Natural killer cell (primary cell): ENCODE results near the gene EXD1. TPM values are rescaled to one million over a fixed set of nuclear protein-coding genes. Genes with fewer than 3 reads are reported as not detected.

Source experiments
- ATAC-seq, 3 donors: fragments of 150-1000 bp in 2 of 3; fragments of 200-7000 bp in 1 of 3; cut with Tn5 transposase; 1 replicate in 1 of 3; 2 replicates in 2 of 3; pipeline ENCODE4 v1.10.0; 2021; ENCODE audit warnings: mild to moderate bottlenecking in 2 of 3, moderate library complexity in 2 of 3
- DNase-seq, 2 donors: peaks; one replicate each; pipeline versions ENCODE4 v3.0.0 to v3.0.0-alpha.2; 2013 to 2021; ENCODE audit warnings: mixed read lengths in 1 of 2
- H3K27ac ChIP-seq: one replicate; pipeline ENCODE4 v1.5.1; 2013; ENCODE audit warnings: mild to moderate bottlenecking, low read length
- H3K27me3 ChIP-seq: one replicate; pipeline ENCODE4 v1.6.1; 2013; ENCODE audit warnings: low read length; ENCODE audit not compliant: control insufficient read depth, insufficient read depth
- H3K36me3 ChIP-seq: one replicate; pipeline ENCODE4 v1.6.1; 2013; ENCODE audit warnings: low read length; ENCODE audit not compliant: control insufficient read depth, insufficient read depth
- H3K4me1 ChIP-seq: one replicate; pipeline ENCODE4 v1.6.1; 2013; ENCODE audit warnings: low read length; ENCODE audit not compliant: control insufficient read depth, insufficient read depth
- H3K4me3 ChIP-seq: one replicate; pipeline ENCODE4 v1.5.1; 2013; ENCODE audit warnings: low read length
- H3K9me3 ChIP-seq: one replicate; pipeline ENCODE4 v1.6.1; 2013; ENCODE audit warnings: low read length; ENCODE audit not compliant: control insufficient read depth, insufficient read depth
- H3K27ac Mint-ChIP-seq, 2 donors: one replicate each; pipeline ENCODE4 v1.8.0; 2022; ENCODE audit warnings: mild to moderate bottlenecking in 2 of 2, mixed read lengths in 2 of 2, moderate library complexity in 1 of 2
- H3K27me3 Mint-ChIP-seq, 2 donors: one replicate each; pipeline ENCODE4 v1.8.0; 2022; ENCODE audit warnings: low read depth in 2 of 2, mixed read lengths in 2 of 2
- H3K36me3 Mint-ChIP-seq: one replicate; pipeline ENCODE4 v1.8.0; 2022; ENCODE audit warnings: mixed read lengths
- H3K4me1 Mint-ChIP-seq, 2 donors: one replicate each; pipeline ENCODE4 v1.8.0; 2022; ENCODE audit warnings: mixed read lengths in 2 of 2
- H3K4me3 Mint-ChIP-seq: one replicate; pipeline ENCODE4 v1.8.0; 2022; ENCODE audit warnings: mild to moderate bottlenecking, moderate library complexity, mixed read lengths
- H3K9me3 Mint-ChIP-seq, 2 donors: one replicate each; pipeline ENCODE4 v1.8.0; 2022; ENCODE audit warnings: mixed read lengths in 2 of 2
- CTCF ChIP-seq: fragments of 200-600 bp; IDR thresholded peaks from one replicate; pipeline ENCODE4 v1.8.0; 2022; ENCODE audit warnings: antibody characterized with exemption
- WGBS: methylation state at CpG from one replicate; pipeline ENCODE4 v1.1.7; 2013; ENCODE audit warnings: missing lambda C conversion rate; ENCODE audit not compliant: insufficient coverage; 5-methylcytosine and 5-hydroxymethylcytosine counted together
- intact Hi-C: fragments of 100-400 bp; cut with micrococcal nuclease; formaldehyde crosslinking; loops from one replicate; pipeline ENCODE4 v1.14.2; 2022
- total RNA-seq, 4 donors: library from RNA; stranded (reverse); fragments of 120-200 nt in 1 of 4; gene quantifications; one replicate each; pipeline versions ENCODE4 v1.2.3 to v1.2.4, GENCODE V29; 2013 to 2022

The EXD1 gene
- total RNA-seq, 3 donors from 2014 or later (not counting 1 experiment from before 2014, with no cell fraction given): not detected

GRCh38 chr15:41219381-41219780 is 11.2 kb downstream of the EXD1 start:
- no peak overlapping the region for H3K4me3 Mint-ChIP-seq
- 100% methylated on average over 2 of the region's 3 CpGs for WGBS
- H3K9me3 Mint-ChIP-seq: no peaks in the 10 kb centered on the region
- no peaks in the 10 kb centered on the region for H3K36me3 Mint-ChIP-seq
- H3K9me3 ChIP-seq: no peaks in the 10 kb centered on the region
- H3K36me3 ChIP-seq: no peaks in the 10 kb centered on the region
- no peak overlapping the region for H3K4me3 ChIP-seq
- DNase-seq: no peak
- H3K4me1 ChIP-seq: no peaks in the 10 kb centered on the region
- no peaks in the 10 kb centered on the region for H3K27me3 ChIP-seq
- intact Hi-C loops: no loop called here
- no peak overlapping the region for H3K27ac ChIP-seq
- no peaks in the 10 kb centered on the region for H3K4me1 Mint-ChIP-seq
- H3K27ac Mint-ChIP-seq: no peak overlapping the region
- TF ChIP-seq CTCF: no peak
- ATAC-seq: no peak
- H3K27me3 Mint-ChIP-seq: peaks cover 24 to 44% of the 10 kb centered on the region in 2 donors

- Histone ChIP-seq H3K27me3 (no peaks in the 10 kb centered on the region), H3K4me3 (no peak overlapping the region), H3K27ac (no peak overlapping the region), H3K4me1 (no peaks in the 10 kb centered on the region), H3K9me3 (no peaks in the 10 kb centered on the region), H3K36me3 (no peaks in the 10 kb centered on the region)
- Mint-ChIP-seq H3K27ac (no peak overlapping the region), H3K27me3 (peaks cover 24 to 44% of the 10 kb centered on the region in 2 donors), H3K36me3 (no peaks in the 10 kb centered on the region), H3K4me1 (no peaks in the 10 kb centered on the region), H3K4me3 (no peak overlapping the region), H3K9me3 (no peaks in the 10 kb centered on the region)
- WGBS: 53% methylated on average over 1 of the region's 1 CpG
- no peak for TF ChIP-seq CTCF
- intact Hi-C loops: no loop called here
- DNase-seq (no peak), ATAC-seq (no peak)
Measured at GRCh38 chr15:41218851-41219250, 11.7 kb downstream of the EXD1 start.

DNA sequence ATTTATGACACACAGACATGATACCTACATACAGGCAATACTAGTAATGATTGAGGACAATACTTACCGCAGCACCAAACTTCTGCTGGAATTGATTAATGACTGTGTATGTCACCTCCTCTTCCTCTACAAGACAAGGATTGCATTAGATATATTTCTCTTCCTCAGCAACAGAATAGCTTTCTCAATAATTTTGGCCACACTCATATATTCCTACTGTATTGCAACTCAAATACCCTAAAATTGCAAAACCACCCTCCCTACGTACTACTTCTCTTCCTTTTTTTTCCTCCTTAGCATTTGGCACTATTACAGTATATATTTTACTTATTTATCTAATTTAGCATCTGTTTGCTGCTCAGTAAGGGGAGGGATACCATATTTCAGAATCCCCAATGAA is 14.8 kb downstream of the EXD1 start:
- H3K4me1 ChIP-seq: no peaks in the 10 kb centered on the region
- Mint-ChIP-seq H3K4me1 (no peaks in the 10 kb centered on the region), H3K9me3 (no peaks in the 10 kb centered on the region), H3K4me3 (no peak overlapping the region), H3K36me3 (no peaks in the 10 kb centered on the region), H3K27ac (no peak overlapping the region), H3K27me3 (peaks cover 24 to 44% of the 10 kb centered on the region in 2 donors)
- intact Hi-C loops: no loop called here
- H3K27ac ChIP-seq: no peak overlapping the region
- H3K27me3 ChIP-seq: no peaks in the 10 kb centered on the region
- 100% methylated on average over 2 of the region's 2 CpGs for WGBS
- DNase-seq (no peak), ATAC-seq (no peak)
- H3K36me3 ChIP-seq: no peaks in the 10 kb centered on the region
- no peaks in the 10 kb centered on the region for H3K9me3 ChIP-seq
- H3K4me3 ChIP-seq: no peak overlapping the region
- no peak for TF ChIP-seq CTCF

- TF ChIP-seq CTCF: no peak
- Mint-ChIP-seq H3K36me3 (no peaks in the 10 kb centered on the region), H3K9me3 (no peaks in the 10 kb centered on the region), H3K27ac (no peak overlapping the region), H3K27me3 (peaks cover 15 to 18% of the 10 kb centered on the region in 2 donors), H3K4me3 (no peak overlapping the region), H3K4me1 (no peaks in the 10 kb centered on the region)
- ATAC-seq (no peak), DNase-seq (no peak)
- Histone ChIP-seq H3K9me3 (no peaks in the 10 kb centered on the region), H3K4me3 (no peak overlapping the region), H3K27ac (no peak overlapping the region), H3K27me3 (no peaks in the 10 kb centered on the region), H3K36me3 (no peaks in the 10 kb centered on the region), H3K4me1 (no peaks in the 10 kb centered on the region)
- WGBS: 91% methylated on average over 5 of the region's 5 CpGs
- intact Hi-C loops: no loop called here
Measured at GRCh38 chr15:41207687-41208448, 22.7 kb downstream of the EXD1 start.
